ENCODE data around the gene ATP8B4. TPM values are rescaled to one million over a fixed set of nuclear protein-coding genes. Genes with fewer than 3 reads are reported as not detected.

Gene ATP8B4
- total RNA-seq, 1 donor from 2014 or later, result 45.8 TPM

GRCh38 chr15:49991587-49991986 is 127.4 kb downstream of the ATP8B4 start:
- peaks cover 28% of the 10 kb centered on the region for H3K4me1 Mint-ChIP-seq (ENCODE audit: unreplicated experiment)
- DNase-seq (ENCODE audit: low spot score), result no peak
- no peaks in the 10 kb centered on the region for H3K27me3 Mint-ChIP-seq (ENCODE audit: unreplicated experiment)
- TF ChIP-seq CTCF (IDR thresholded peaks at IDR 0.05; ENCODE audit: unreplicated experiment), result no peak
- no peaks in the 10 kb centered on the region for H3K9me3 Mint-ChIP-seq (ENCODE audit: unreplicated experiment)
- no peak overlapping the region for H3K27ac Mint-ChIP-seq (ENCODE audit: unreplicated experiment)
- H3K36me3 Mint-ChIP-seq (ENCODE audit: low read depth, unreplicated experiment), result peaks cover 12% of the 10 kb centered on the region
- H3K4me3 Mint-ChIP-seq (ENCODE audit: unreplicated experiment), result no peak overlapping the region

- Mint-ChIP-seq H3K9me3 (ENCODE audit: unreplicated experiment) (no peaks in the 10 kb centered on the region), H3K4me1 (ENCODE audit: unreplicated experiment) (peaks cover 34% of the 10 kb centered on the region), H3K27me3 (ENCODE audit: unreplicated experiment) (no peaks in the 10 kb centered on the region), H3K27ac (ENCODE audit: unreplicated experiment) (no peak overlapping the region), H3K4me3 (ENCODE audit: unreplicated experiment) (no peak overlapping the region), H3K36me3 (ENCODE audit: low read depth, unreplicated experiment) (peaks cover 9% of the 10 kb centered on the region)
- DNase-seq (ENCODE audit: low spot score), result no peak
- no peak for TF ChIP-seq CTCF (IDR thresholded peaks at IDR 0.05; ENCODE audit: unreplicated experiment)
Observed at GRCh38 chr15:49990835-49991545, 128.0 kb downstream of the ATP8B4 start.

GRCh38 chr15:49989498-49989897 is 129.5 kb downstream of the ATP8B4 start:
- Mint-ChIP-seq H3K27me3 (ENCODE audit: unreplicated experiment) (no peaks in the 10 kb centered on the region), H3K4me3 (ENCODE audit: unreplicated experiment) (no peak overlapping the region), H3K9me3 (ENCODE audit: unreplicated experiment) (no peaks in the 10 kb centered on the region), H3K36me3 (ENCODE audit: low read depth, unreplicated experiment) (peaks cover 9% of the 10 kb centered on the region), H3K27ac (ENCODE audit: unreplicated experiment) (no peak overlapping the region), H3K4me1 (ENCODE audit: unreplicated experiment) (peaks cover 42% of the 10 kb centered on the region)
- no peak for TF ChIP-seq CTCF (IDR thresholded peaks at IDR 0.05; ENCODE audit: unreplicated experiment)
- DNase-seq (ENCODE audit: low spot score), result no peak

- Mint-ChIP-seq H3K9me3 (ENCODE audit: unreplicated experiment) (no peaks in the 10 kb centered on the region), H3K27me3 (ENCODE audit: unreplicated experiment) (no peaks in the 10 kb centered on the region), H3K27ac (ENCODE audit: unreplicated experiment) (no peak overlapping the region), H3K4me1 (ENCODE audit: unreplicated experiment) (peaks cover 45% of the 10 kb centered on the region), H3K4me3 (ENCODE audit: unreplicated experiment) (no peak overlapping the region), H3K36me3 (ENCODE audit: low read depth, unreplicated experiment) (peaks cover 10% of the 10 kb centered on the region)
- TF ChIP-seq CTCF (IDR thresholded peaks at IDR 0.05; ENCODE audit: unreplicated experiment), result no peak
- DNase-seq (ENCODE audit: low spot score), result no peak
Observed at GRCh38 chr15:49988766-49989165, 130.3 kb downstream of the ATP8B4 start.

- no peak for DNase-seq (ENCODE audit: low spot score)
- TF ChIP-seq CTCF (IDR thresholded peaks at IDR 0.05; ENCODE audit: unreplicated experiment), result no peak
- Mint-ChIP-seq H3K27me3 (ENCODE audit: unreplicated experiment) (no peaks in the 10 kb centered on the region), H3K4me1 (ENCODE audit: unreplicated experiment) (peaks cover 51% of the 10 kb centered on the region), H3K27ac (ENCODE audit: unreplicated experiment) (peak overlapping the region; percentile 59), H3K36me3 (ENCODE audit: low read depth, unreplicated experiment) (peaks cover 12% of the 10 kb centered on the region), H3K4me3 (ENCODE audit: unreplicated experiment) (no peak overlapping the region), H3K9me3 (ENCODE audit: unreplicated experiment) (no peaks in the 10 kb centered on the region)
Observed at GRCh38 chr15:49987896-49988295, 131.1 kb downstream of the ATP8B4 start.
